ENCODE data around the gene PRX. TPM values are rescaled to one million over a fixed set of nuclear protein-coding genes. Genes with fewer than 3 reads are reported as not detected.

Gene PRX
- total and polyA plus RNA-seq, 2 of the 13 experiments (the other 11 are each of a cell fraction or from before 2014, with no cell fraction given) = 0.66 TPM

DNA sequence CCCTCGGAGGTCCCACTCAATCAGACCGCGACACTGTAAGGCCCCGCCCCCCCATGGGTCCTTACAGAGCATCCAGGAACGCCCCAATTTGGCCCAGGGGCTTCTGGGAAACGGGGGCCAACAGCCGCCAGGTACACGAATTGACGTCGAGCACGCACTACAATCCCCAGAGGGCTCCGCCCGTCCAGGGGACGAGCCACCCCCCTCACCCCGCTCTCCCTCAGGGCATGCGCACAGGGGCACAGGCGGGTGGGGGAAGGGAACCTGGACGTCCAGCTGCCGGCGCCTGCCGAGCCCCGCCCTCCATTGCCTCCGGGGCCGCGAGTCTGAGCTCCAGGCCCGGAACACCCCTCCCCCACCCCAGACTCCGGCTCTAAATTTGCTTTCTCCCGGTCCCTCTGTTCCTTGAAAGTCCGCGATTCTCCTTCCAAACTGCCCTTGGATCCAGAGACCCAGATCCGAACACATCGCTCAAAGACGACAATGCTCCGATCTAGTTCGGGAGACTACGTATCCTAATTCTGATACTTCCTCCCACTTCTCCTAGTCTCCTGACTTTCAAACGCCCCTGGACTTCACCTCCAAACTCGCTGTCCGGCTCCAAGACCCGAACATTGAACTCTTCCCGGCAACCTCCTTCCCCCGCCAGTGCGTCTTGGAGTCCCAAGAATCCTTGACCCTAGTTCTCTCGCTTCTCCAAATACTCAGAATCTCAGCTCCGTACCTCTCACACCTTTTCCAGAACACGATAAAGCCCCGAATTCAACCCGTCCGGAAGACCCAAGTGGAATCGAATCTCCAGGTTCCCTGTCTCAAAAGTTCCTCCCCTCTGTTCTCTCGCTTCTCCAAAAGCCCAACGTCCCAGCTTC is 30.2 kb upstream of the PRX start (continued):
- TF ChIP-seq, protein P1, sequence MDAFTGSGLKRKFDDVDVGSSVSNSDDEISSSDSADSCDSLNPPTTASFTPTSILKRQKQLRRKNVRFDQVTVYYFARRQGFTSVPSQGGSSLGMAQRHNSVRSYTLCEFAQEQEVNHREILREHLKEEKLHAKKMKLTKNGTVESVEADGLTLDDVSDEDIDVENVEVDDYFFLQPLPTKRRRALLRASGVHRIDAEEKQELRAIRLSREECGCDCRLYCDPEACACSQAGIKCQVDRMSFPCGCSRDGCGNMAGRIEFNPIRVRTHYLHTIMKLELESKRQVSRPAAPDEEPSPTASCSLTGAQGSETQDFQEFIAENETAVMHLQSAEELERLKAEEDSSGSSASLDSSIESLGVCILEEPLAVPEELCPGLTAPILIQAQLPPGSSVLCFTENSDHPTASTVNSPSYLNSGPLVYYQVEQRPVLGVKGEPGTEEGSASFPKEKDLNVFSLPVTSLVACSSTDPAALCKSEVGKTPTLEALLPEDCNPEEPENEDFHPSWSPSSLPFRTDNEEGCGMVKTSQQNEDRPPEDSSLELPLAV (CRISPR knock-in tag; conservative IDR thresholded peaks at IDR 0.05; ENCODE audit: low read depth) = no peak
- TF ChIP-seq ZNF552 (CRISPR knock-in tag; IDR thresholded peaks at IDR 0.05; ENCODE audit: borderline replicate concordance) (no peak), ETV6 (CRISPR knock-in tag; conservative IDR thresholded peaks at IDR 0.05) (no peak), ATF1 (CRISPR knock-in tag; IDR thresholded peaks at IDR 0.05) (peak; percentile 73), SCMH1 (CRISPR knock-in tag; IDR thresholded peaks at IDR 0.05; ENCODE audit: borderline replicate concordance) (no peak), SOX13 (IDR thresholded peaks at IDR 0.05) (no peak), SOX13 (CRISPR knock-in tag; conservative IDR thresholded peaks at IDR 0.05 in 1 of 2, IDR thresholded peaks at IDR 0.05 in 1 of 2) (peak in 1 of 2 experiments; percentile 55; a peak in 1 of 4 replicates), ZNF329 (CRISPR knock-in tag; IDR thresholded peaks at IDR 0.05; ENCODE audit: low read depth) (no peak), CAMTA2 (CRISPR knock-in tag; IDR thresholded peaks at IDR 0.05; ENCODE audit: borderline replicate concordance) (no peak), ZNF343 (CRISPR knock-in tag; IDR thresholded peaks at IDR 0.05) (no peak), ZNF468 (CRISPR knock-in tag; IDR thresholded peaks at IDR 0.05) (no peak), CENPX (CRISPR knock-in tag; IDR thresholded peaks at IDR 0.05) (no peak), ZNF589 (CRISPR knock-in tag; conservative IDR thresholded peaks at IDR 0.05) (no peak), MXD4 (CRISPR knock-in tag; IDR thresholded peaks at IDR 0.05) (no peak), TBP (CRISPR knock-in tag; IDR thresholded peaks at IDR 0.05) (no peak), KDM5A (IDR thresholded peaks at IDR 0.05; ENCODE audit: borderline replicate concordance, low read length) (no peak), ZFP82 (CRISPR knock-in tag; IDR thresholded peaks at IDR 0.05; ENCODE audit: borderline replicate concordance) (no peak), MAFG (CRISPR knock-in tag; IDR thresholded peaks at IDR 0.05) (no peak), ZNF883 (CRISPR knock-in tag; IDR thresholded peaks at IDR 0.05; ENCODE audit: not compliant biosample characterization) (no peak), ZNF232 (CRISPR knock-in tag; IDR thresholded peaks at IDR 0.05; ENCODE audit: borderline replicate concordance) (no peak), EP300 (IDR thresholded peaks at IDR 0.05; ENCODE audit: low read depth in 2 of 2, low read length in 2 of 2) (peak in 1 of 2 experiments; percentile 47; a peak in 1 of 4 replicates), EP300 (CRISPR knock-in tag; IDR thresholded peaks at IDR 0.05; ENCODE audit: borderline replicate concordance) (no peak)
- TF ChIP-seq, protein P2, sequence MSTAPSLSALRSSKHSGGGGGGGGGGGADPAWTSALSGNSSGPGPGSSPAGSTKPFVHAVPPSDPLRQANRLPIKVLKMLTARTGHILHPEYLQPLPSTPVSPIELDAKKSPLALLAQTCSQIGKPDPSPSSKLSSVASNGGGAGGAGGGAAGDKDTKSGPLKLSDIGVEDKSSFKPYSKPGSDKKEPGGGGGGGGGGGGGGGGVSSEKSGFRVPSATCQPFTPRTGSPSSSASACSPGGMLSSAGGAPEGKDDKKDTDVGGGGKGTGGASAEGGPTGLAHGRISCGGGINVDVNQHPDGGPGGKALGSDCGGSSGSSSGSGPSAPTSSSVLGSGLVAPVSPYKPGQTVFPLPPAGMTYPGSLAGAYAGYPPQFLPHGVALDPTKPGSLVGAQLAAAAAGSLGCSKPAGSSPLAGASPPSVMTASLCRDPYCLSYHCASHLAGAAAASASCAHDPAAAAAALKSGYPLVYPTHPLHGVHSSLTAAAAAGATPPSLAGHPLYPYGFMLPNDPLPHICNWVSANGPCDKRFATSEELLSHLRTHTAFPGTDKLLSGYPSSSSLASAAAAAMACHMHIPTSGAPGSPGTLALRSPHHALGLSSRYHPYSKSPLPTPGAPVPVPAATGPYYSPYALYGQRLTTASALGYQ (CRISPR knock-in tag; IDR thresholded peaks at IDR 0.05) = no peak
- TF ChIP-seq, protein P3, sequence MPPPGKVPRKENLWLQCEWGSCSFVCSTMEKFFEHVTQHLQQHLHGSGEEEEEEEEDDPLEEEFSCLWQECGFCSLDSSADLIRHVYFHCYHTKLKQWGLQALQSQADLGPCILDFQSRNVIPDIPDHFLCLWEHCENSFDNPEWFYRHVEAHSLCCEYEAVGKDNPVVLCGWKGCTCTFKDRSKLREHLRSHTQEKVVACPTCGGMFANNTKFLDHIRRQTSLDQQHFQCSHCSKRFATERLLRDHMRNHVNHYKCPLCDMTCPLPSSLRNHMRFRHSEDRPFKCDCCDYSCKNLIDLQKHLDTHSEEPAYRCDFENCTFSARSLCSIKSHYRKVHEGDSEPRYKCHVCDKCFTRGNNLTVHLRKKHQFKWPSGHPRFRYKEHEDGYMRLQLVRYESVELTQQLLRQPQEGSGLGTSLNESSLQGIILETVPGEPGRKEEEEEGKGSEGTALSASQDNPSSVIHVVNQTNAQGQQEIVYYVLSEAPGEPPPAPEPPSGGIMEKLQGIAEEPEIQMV (CRISPR knock-in tag; IDR thresholded peaks at IDR 0.05; ENCODE audit: low read depth) = no peak

Data from HepG2 (cell line).